Measurements from ENCODE around the gene FAM107B.
"Not testable (repeated sequence)": the region's sequence is repeated elsewhere in the genome, so short reads cannot be mapped to it uniquely, and the experiment has no call there.

Gene FAM107B

DNA sequence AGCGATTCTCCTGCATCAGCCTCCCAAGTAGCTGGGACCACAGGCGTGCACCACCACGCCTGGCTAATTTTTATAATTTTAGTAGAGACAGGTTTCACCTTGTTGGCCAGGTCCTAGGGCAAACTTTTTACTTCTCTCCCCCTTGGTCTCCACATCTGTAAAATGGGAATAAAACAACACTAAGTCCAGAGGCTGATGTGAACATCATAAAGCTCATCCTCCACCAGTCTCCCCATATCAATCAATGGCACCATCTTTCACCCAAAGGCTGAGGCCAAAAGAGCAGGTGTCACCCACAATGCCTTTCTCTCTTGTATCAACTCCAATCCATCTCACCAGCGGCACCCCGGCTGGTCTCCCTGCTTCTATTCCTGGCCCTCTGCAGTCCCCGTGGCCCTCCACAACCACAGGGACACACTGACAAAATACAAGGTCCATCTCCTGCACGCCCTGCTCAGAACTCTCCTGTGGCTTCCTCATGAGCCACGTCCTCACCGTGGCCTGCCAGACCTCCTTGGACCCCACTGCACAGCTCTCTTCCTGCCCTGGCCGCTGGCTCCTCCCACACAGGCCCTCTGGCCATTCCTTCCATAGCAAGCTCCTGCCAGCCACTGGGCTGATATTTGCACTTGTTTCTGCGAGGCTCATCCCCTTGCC lies 179.0 kb downstream of the FAM107B start:
- DNase-seq, result no peak

DNA sequence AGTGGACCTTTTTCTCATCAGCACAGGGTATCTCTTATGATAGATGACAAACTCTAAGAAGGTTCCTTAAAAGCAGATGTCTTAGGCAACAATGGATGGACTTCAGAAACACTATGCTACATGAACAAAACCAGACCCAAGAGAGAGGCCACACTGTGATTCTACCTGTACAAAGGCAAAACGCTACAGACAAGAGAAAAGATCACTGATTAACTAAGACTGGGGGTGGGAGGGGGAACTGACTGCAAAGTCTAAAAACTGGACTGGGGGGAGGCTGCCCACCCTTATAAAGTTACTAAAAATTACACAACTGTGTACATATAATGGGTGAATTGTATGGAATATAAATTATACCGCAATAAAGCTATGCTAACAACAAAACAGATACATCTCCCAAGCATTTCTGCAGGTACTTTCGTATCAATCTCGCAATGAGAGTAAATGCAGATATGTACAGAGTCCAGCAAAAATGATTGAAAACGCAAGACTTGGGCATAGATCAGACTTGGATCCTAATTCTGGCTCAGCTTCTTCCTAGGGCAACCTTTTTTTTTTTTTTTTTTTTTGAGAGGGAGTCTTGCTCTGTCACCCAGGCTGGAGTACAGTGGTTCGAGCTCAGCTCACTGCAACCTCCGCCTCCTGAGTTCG lies 179.7 kb downstream of the FAM107B start:
- no peak for DNase-seq

DNA sequence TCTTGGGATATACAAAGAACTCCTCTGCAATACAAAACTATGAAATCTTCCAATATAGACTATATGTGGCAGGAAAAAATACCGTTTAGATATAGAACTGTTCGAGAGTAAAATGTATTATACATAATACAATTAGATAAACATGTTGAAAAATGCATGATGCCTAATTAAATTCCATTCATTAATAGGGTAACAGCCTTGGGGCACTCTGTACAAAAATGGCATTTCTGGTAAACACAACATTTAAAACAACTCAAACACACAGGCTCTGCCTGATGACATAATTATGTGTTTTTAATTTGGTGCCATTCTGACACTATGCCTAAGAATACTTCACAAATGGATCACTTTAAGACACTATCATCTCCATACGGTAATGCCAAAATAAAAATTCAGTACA lies 180.9 kb downstream of the FAM107B start:
- no peak for DNase-seq

DNA sequence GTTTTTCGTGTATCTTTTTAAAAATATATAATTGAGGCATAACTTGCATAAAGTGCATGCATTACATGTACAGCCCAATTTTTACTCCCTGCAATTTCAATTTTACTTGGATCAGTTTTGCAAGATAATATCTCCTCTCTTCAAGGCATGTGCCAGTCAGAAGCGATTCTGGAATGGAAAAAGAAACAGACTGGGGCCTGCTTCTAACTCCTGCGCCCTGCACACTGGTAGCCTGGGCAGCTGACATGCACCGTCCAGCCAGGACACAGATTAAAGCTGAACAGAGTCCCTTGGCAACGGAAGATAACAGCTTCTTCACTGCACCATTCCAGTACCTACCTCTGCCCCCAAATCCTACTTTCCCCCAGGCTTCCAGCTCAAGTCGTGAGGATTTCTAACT lies 182.1 kb downstream of the FAM107B start:
- DNase-seq, result no peak

DNA sequence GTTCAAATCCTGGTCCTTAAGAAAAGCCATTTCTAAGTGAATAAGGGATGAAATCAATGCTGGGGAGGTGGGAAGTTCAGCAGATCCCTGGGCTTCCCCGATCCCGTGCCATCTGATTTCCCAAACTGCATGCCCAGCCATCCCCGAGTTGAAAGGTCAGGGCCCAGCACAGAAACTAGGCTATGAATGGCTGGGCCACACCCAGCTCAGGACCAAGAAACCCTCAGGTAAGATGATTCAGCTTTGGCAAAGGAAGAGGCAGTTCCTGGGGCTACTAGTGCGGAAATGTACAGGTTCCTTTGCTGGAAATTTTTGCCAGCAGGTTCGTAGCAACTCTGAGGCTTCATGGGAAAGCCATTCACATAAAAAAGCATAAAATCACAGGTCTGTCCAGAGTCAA lies 182.7 kb downstream of the FAM107B start:
- no peak for DNase-seq

DNA sequence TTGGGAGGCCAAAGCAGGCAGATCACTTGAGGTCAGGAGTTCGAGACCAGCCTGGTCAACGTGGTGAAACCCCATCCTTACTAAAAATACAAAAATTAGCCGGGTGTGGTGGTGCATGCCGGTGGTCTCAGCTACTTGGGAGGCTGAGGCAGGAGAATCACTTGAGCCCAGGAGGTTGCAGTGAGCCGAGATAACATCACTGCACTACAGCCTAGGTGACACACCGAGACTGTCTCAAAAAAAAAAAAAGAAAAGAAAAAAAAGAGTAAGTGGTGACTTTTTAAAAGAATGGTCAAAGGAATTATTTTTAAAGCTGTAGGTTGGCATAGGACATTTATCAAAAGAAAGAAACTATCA lies 185.8 kb downstream of the FAM107B start:
- not testable (repeated sequence) for DNase-seq

DNA sequence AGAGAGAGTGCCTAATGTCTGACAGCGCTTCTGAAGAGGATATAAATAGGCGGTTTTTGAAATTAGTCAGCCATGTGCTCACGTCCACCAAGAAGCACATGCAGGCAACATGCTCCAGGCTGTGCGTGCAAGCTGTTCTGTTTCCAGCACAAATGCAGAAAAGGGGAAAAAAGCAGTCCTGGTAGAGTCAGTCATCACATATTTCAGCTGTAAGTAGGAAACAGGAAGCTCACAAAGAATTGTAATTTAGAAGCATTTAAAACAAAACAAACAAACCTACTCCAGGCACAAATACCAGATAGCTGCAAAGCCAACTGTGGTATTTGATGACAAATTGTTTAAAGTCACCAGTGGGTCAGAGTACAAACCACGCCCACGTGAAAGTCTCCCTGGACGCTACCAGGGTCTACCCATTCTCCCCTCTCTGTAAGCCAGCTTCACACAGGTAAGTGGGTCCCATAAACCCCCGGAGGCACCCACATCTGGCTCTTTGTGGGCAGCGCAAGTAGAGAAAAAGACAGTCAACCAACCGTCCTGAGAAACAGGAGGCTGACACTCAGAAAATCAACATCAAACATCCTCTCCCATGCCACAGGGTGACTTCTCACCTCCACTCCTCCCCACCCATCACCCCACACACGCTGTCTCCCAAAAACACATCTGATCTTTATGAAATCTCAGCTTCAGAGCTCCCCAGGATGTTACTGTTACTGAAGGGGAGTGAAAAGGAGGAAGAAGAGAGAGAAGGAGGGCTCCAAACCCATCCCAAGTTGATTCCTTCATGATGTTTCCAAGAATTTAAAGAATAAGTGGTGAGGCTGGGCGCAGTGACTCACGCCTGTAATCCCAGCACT lies 186.4 kb downstream of the FAM107B start:
- DNase-seq, result peak in 1 of 4 experiments; percentile 13

DNA sequence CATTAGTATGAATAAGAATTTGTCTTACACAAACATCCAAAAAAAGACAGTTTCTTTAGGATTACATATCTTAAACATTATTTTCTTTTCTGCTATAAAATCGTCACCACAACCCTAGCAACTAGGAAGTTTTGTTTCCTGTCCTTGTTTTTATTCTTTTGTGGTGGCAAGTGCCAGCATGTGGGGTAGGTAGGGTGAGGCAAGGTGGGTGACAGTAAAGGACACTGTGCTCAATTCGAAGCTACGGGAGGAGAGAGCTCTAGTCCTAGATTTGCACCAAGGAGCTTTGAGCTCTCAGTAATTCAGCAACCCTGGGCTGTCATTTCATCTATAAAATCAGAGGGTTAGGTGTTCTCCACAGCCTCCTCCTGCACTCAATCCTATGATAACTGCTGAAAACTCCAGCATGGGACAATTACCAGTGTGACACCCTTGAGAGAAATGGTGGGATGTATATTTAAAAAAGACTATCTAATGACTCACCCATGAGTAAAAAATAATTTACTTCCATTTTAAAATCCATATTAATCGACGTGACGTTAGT lies 187.1 kb downstream of the FAM107B start:
- no peak for DNase-seq

DNA sequence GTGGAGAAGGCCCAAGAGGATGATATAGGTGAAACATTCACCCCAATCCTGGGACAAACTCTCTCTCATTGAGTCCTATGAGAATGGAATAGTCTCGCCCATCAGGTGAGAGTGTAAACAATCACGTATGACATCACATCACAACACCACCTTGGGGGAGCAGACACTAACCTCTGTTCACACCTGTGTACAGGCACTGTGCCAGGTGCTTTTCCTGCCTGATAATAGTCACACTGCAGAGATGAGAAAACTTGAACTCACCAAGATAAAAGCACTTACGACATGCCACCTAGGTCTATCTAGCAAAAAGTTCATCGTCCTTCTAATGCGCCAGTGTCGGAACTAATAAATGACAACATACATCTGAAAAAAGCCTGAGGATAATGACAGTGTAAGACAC lies 187.8 kb downstream of the FAM107B start:
- peak in 1 of 4 experiments; percentile 18 for DNase-seq

DNA sequence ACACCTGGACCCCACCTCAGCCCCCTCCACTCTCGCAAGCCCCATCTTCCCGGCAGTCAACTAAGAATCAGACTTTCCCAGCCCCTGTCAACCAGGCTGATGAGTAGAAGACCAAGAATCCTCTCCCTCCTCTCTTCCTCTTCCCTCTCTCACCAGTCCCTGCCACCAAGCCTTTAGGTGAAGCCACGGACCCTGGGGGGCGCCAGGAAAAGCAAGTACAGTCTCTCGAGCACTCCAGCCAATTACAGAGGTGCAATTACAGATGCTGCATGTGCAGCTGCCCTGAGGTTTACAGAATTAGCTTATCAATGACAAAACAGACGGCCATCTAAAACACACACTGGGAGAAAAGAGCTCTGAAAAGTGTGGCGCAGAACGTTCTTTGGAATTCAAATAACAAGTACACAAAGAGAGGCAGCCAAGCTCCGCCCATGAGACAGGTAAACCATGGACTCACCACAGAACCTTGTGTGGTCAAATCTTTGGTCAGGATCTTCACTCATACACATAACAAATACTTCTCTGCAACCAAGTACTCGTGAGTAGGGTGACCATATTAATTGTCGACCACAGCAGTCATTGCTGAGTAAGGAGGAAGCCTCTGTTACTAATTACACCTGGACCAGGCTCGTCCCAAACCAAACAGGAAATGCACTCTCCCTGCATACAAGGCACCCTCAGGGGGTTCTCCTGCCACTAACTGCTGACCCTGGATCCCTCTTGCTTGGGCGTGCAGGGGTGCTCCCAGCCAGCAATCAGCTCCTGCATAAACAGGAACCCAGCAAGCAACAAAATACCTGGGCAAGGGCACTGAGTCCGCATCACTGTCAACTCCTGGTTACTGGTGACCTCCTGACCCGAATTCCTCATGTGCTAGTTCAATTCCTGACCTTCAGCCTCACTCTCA lies 189.2 kb downstream of the FAM107B start:
- no peak for DNase-seq

DNA sequence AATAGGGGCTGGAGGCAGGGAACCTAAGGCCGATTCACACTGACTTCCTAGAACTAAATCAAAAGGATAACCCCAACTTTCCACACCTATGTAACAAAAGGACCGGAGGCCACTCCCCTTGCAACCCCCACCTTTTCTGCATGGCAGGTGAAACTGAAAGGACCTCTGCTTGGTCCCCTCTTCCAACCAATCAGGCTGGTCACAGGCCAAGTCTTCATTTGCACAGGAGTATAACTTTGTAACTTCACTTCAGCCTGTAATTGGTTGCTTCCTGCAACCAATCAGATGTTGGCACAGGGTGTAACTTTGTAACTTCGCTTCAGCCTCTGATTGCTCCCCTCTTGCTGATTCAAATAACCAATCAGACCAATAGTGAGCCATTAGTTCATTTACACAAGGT lies 190.0 kb downstream of the FAM107B start:
- no peak for DNase-seq

DNA sequence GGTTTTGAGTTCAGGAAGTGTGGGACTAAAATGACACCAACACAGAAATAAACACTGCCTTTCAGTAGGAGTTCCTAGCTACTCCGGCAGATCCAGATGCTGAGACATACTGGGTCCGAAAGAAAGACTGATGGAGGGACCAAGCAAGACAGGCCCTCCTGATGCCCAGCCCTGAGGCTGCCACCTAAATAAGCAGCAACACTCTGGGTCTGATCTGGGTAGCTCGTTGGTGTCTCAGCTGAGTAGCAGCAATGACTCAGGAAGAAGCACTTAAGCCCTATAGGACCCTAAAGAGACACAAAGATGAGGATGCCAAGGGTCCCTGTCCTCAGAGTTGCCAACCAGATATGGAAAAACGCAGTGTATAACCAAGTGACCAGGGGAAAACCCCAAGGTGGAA lies 190.7 kb downstream of the FAM107B start:
- no peak for DNase-seq

DNA sequence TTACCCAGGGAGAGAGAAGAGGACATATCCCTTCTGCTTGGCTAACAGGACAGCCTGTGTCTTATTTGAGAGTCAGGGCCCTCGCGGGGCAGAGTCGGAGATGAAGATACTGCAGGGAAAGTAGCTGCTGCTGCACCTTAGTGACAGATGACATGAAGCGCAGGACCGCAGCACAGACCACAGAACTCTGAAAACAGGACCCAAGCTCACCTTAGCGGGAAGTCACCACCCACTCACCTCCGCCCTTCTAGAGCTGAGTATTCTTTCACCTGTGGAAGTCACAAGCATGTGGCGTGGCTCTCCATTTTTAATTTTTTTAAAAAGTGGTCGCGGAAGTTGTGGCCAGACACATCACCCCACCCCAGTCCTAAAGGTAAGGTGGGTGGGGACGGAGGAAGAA lies 191.4 kb downstream of the FAM107B start:
- peak; percentile 36 to 75 (median 60) for DNase-seq

DNA sequence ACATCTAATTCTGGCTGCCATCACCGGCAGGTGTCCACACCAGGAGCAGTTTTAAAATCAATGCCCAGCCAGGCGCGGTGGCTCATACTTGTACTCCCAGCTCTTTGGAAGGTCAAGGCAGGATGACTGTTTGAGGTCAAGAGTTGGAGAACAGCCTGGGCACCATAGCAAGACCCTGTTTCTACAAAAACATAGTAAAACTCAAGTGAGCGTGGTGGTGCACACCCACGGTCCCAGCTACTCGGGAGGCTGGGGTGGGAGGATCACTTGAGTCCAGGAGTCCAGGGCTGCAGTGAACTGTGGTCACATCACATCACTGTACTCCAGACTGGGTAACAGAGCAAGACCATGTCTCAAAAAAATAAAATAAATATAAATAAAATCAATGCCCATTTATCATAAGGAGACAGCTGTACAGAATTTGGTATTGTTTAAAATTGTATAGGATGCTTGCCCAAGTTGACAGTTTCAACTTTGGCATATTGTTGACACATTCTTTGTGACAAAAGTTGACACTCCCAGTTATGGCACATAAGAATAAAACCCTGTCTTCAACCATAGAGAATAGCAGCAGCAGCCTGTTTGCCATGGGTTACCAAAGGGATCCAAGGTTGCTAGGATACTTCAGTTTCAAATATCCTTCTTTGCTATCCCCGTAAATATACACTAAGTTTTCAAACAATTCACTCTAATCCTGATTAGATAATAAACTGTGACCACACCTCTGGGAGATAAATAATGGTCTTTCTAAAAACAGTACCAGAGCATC lies 193.0 kb downstream of the FAM107B start:
- DNase-seq, result no peak

DNA sequence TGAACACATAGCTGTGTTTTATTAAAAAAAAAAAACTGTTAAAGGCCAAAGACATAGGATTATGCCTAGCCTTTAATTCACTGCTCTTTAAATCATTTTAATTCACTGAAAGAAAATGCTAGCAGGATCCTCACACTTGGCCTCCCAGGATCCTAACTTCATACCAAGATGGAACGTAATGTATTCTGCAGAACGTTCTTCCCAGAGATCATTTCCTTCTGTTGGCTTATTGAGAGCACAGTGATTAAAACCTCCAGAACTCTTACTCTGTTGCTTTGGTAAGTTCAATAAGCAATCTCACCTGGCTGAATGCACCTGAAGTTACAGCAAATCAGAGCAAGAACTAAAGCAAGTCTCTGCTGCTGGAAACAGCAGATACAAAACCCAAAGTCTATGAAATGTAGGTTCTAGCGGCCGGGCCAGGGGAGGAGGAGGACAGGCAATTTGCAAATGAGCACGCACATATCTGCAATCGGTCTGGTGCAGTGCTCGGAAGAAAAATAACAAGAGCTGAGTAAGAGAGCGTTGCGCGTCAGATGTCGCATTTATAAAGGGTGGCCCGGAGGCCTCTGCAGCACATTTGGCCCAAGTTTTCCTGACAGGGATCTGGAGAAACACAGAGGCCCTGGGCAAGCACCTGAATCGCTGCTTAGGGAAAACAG lies 193.9 kb downstream of the FAM107B start:
- no peak for DNase-seq

DNA sequence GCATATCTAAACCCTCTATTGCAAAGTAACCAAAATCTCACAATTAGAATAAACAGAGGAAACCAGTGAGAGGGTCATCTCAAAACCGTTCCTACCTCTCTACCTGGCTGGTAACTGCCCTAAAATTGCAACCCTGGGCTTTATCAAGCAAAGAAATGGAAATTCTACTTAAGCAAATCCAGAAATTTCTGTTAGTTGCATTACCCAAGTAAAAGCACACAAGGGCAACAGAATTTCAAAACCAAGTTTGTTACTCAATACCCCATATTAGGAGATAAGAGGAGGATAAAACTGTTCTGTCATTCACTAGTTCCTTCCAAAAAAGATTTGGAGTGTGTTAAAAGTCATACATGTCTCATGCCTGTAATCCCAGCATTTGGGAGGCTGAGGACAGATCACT lies 195.3 kb downstream of the FAM107B start:
- DNase-seq, result no peak

DNA sequence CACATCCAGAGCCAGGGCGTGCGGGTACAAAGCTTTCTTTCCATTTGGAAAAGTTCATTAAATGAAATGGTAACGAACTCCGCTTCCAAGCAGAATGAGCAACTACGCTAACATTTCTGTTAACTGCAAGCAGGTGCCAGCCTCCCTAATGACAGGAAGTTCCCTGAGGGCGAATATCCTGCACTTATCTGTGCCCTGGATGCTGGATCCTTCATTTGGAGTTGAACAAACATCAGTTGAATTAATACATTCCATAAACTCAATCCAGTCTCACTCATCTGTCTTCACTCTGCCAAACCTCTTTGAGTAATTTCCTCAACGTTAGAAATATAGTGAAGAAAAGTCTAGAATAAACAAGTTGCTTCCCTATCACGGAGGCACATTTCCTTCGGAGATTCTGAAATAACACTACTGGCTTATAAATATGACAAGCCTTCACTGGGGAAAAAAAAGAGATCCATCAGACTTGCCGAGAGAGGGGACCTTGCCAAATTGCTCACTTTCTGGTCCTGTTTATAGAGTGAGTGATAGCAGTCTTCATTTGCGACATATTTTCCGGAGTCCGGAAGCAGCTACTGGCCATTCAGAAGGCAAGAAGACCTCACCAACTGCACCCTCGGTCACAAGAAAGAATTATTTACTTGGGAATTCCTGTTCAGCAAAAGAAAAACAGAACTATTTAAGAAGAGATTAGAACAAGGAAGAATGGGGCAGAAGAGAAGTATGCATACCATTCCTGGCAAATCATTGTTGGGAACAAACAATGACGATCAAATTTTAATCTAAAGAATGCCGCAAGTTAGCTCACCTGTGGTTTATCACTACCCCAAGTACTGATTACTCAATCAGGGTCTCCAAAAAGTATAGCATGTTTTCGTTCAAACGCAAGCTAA lies 196.4 kb downstream of the FAM107B start:
- no peak for DNase-seq

DNA sequence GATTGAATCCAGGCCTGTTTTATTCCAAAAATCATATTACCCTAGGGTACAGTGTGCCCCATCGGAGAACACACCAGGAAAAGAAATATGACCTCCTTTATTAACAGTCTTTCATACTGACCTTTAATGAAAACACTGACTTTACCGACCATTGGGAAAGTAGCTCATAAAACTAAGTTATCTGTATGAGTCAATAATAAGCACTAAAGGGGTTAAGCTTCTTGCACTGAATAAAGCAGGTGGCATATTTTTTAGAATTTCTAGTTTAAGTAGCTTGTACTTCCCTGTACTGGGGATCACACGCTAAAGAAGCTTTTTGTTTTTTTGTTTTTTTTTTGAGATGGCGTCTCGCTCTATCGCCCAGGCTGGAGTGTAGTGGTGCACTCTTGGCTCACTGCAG lies 199.8 kb downstream of the FAM107B start:
- no peak for DNase-seq

DNA sequence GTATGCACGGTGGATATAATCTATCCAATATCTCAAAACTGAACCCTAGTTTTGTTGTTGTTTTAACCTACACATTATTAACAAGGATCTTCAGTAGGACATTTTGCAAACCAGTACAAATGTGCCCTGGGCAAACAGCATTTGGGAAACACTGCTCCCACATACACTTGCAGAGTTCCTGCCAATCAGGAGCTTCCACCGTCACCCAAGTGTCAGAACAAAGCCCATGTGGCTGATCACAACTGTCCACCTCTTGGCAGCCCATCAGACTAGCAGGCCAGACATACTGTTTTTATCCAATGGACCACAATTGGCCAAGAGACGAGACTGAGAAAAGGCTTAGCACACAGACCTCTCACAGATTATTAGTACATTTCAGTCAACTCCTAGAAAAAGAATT lies 200.4 kb downstream of the FAM107B start:
- DNase-seq, result no peak

DNA sequence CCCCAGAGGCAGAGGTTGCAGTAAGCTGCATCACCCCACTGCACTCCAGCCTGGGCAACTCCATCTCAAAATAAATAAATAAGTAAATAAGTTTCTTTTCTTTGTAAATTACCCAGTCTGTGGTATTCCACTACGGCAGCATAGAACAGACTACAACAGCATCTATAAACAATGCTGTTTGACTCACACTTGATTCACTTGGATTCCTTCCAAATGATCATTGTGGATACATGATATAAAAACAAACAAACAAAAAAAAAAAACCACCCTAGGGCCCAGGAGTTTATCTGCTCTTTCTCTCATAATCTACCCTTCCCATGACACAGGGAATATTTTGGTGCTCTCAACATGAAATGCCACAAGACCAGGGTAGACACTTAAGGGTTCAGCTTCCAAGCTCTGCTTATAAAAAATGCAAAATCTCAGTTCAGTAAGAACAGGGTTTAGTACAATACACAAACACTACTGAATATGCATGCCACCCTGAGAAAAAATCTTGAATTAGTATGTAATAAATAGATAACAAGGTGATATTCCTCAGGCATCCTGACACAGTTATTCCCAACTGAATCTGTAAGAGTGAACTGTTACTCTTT lies 200.9 kb downstream of the FAM107B start:
- DNase-seq, result no peak

All from activated CD4-positive, CD25-positive, alpha-beta regulatory T cell (primary cell).